Activated T-helper 1 cell treated with anti-CD3 and anti-CD28 coated beads, Interleukin-12 subunit alpha, Interleukin-12 subunit beta, Interleukin-2, Interleukin-4 antibody, amounts not matched to agents 30 ng/mL and 10 ng/mL and 1 ng/mL, durations not matched to agents 14 hours and 24 hours and 36 hours (primary cell): Measurements from ENCODE around the gene PCDHGA6. TPM values are rescaled to one million over a fixed set of nuclear protein-coding genes. Genes with fewer than 3 reads are reported as not detected.
"Not testable (repeated sequence)": the region's sequence is repeated elsewhere in the genome, so short reads cannot be mapped to it uniquely, and the experiment has no call there.

Experiments
- DNase-seq: peaks from one replicate; pipeline ENCODE4 v3.0.0; 2021; ENCODE audit warnings: low spot score
- H3K27ac Mint-ChIP-seq: one replicate; pipeline ENCODE4 v1.8.0; 2021; ENCODE audit warnings: mild to moderate bottlenecking, mixed read lengths
- H3K27me3 Mint-ChIP-seq: one replicate; pipeline ENCODE4 v1.8.0; 2022; ENCODE audit warnings: mild to moderate bottlenecking, moderate library complexity, mixed read lengths; ENCODE audit not compliant: insufficient read depth
- H3K36me3 Mint-ChIP-seq: one replicate; pipeline ENCODE4 v1.8.0; 2021; ENCODE audit warnings: low read depth, mixed read lengths
- H3K4me1 Mint-ChIP-seq: one replicate; pipeline ENCODE4 v1.8.0; 2021; ENCODE audit warnings: low read depth, mixed read lengths
- H3K4me3 Mint-ChIP-seq: one replicate; pipeline ENCODE4 v1.8.0; 2021; ENCODE audit warnings: mild to moderate bottlenecking, moderate library complexity, mixed read lengths
- H3K9me3 Mint-ChIP-seq: one replicate; pipeline ENCODE4 v1.8.0; 2021; ENCODE audit warnings: mixed read lengths
- intact Hi-C: fragments of 100-400 bp; cut with micrococcal nuclease; formaldehyde crosslinking; loops from one replicate; pipeline ENCODE4 v1.15.1; 2024
- total RNA-seq: library from RNA; stranded (reverse); gene quantifications from 2 replicates; pipeline ENCODE4 v1.2.3, GENCODE V29; 2022

The PCDHGA6 gene
- total RNA-seq, 1 donor from 2014 or later = 0.16 TPM

DNA sequence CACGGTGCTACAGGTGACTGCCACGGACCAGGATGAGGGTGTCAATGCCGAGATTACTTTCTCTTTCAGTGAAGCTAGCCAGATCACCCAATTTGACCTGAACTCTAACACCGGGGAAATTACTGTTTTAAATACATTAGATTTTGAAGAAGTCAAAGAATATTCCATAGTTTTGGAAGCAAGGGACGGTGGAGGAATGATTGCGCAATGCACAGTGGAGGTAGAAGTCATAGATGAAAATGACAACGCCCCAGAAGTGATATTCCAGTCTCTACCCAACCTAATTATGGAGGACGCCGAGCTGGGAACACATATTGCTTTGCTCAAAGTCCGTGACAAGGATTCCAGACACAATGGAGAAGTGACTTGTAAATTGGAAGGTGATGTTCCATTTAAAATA lies 15.0 kb downstream of the PCDHGA6 start:
- no peak overlapping the region for H3K27ac Mint-ChIP-seq
- intact Hi-C loops = loop anchor here (5.0 kb wide), 1 partner anchor 34 kb away; the partner anchor contains the start of gene PCDHGA11
- H3K4me3 Mint-ChIP-seq = no peak overlapping the region
- H3K9me3 Mint-ChIP-seq = peaks cover 38% of the 10 kb centered on the region
- H3K36me3 Mint-ChIP-seq = peaks cover 1% of the 10 kb centered on the region
- H3K27me3 Mint-ChIP-seq = peaks cover 3% of the 10 kb centered on the region
- DNase-seq = no peak
- no peaks in the 10 kb centered on the region for H3K4me1 Mint-ChIP-seq

DNA sequence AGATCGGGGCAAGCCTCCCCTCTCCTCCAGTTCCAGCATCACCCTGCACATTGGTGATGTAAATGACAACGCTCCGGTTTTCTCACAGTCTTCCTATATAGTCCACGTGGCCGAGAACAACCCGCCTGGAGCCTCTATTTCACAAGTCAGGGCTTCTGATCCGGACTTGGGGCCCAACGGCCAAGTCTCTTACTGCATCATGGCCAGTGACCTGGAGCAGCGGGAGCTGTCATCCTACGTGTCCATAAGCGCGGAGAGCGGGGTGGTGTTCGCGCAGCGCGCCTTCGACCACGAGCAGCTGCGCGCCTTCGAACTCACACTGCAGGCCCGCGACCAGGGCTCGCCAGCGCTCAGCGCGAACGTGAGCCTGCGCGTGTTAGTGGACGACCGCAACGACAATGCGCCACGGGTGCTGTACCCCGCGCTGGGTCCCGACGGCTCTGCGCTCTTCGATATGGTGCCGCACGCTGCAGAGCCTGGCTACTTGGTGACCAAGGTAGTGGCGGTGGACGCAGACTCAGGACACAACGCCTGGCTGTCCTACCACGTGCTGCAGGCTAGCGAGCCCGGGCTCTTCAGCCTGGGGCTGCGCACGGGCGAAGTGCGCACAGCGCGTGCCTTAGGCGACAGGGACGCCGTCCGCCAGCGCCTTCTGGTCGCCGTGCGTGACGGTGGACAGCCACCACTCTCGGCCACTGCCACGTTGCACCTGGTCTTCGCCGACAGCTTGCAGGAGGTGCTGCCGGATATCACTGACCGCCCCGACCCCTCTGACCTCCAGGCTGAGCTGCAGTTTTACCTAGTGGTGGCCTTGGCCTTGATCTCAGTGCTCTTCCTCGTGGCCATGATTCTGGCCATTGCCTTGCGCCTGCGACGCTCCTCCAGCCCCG lies 15.7 kb downstream of the PCDHGA6 start:
- H3K9me3 Mint-ChIP-seq = peaks cover 45% of the 10 kb centered on the region
- peaks cover 3% of the 10 kb centered on the region for H3K27me3 Mint-ChIP-seq
- no peak for DNase-seq
- H3K4me1 Mint-ChIP-seq = no peaks in the 10 kb centered on the region
- no peak overlapping the region for H3K4me3 Mint-ChIP-seq
- intact Hi-C loops = loop anchor here (5.0 kb wide), 1 partner anchor 33 kb away; the partner anchor contains the start of gene PCDHGA11
- no peak overlapping the region for H3K27ac Mint-ChIP-seq
- peaks cover 1% of the 10 kb centered on the region for H3K36me3 Mint-ChIP-seq

DNA sequence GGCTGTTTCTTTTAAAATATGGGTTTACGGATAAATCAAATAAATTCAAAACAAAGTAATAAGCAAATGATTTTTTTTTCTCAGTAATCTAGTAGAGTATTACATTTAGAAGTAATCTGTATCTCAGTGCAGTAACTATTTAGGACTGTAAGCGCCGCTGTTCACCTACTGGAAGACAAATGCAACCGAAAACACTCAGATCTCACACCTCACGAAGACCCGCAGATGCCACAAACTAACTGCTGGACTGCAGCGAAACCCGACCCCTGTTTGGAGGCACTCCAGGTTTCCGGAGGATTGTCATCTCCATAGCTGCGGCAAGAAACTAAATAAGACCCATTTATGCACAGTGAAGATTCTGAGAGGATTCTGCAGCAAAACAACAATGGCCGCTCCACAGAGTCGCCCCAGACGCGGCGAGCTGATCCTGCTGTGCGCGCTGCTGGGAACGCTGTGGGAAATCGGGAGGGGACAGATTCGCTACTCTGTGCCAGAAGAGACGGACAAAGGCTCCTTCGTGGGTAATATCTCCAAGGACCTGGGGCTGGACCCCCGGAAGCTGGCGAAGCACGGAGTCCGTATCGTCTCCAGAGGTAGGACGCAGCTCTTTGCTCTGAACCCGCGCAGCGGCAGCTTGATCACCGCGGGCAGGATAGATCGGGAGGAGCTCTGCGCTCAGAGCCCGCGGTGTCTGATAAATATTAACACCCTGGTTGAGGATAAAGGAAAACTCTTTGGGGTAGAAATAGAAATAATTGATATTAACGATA lies 18.9 kb downstream of the PCDHGA6 start, which contains the start of gene PCDHGA8:
PCDHGA8 (plus strand) TSS at position 205 of the 770 bp plus-strand sequence; CDS start at position 386, 181 bp downstream.
- H3K27me3 Mint-ChIP-seq = peaks cover 8% of the 10 kb centered on the region
- intact Hi-C loops = no loop called here
- H3K4me1 Mint-ChIP-seq = no peaks in the 10 kb centered on the region
- H3K36me3 Mint-ChIP-seq = peaks cover 1% of the 10 kb centered on the region
- no peak within 1 kb of the TSS for H3K4me3 Mint-ChIP-seq
- H3K9me3 Mint-ChIP-seq = peaks cover 43% of the 10 kb centered on the region
- H3K27ac Mint-ChIP-seq = no peak within 1 kb of the TSS
- DNase-seq = no peak

DNA sequence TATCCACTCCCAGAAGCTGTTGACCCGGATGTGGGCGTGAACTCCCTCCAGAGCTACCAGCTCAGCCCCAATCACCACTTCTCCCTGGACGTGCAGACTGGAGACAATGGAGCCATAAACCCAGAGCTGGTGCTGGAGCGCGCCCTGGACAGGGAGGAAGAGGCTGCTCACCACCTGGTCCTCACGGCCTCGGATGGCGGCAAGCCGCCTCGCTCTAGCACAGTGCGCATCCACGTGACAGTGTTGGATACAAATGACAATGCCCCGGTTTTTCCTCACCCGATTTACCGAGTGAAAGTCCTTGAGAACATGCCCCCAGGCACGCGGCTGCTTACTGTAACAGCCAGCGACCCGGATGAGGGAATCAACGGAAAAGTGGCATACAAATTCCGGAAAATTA lies 19.6 kb downstream of the PCDHGA6 start:
- no peaks in the 10 kb centered on the region for H3K4me1 Mint-ChIP-seq
- intact Hi-C loops = no loop called here
- no peak overlapping the region for H3K4me3 Mint-ChIP-seq
- H3K27me3 Mint-ChIP-seq = peaks cover 8% of the 10 kb centered on the region
- DNase-seq = no peak
- peaks cover 43% of the 10 kb centered on the region for H3K9me3 Mint-ChIP-seq
- no peak overlapping the region for H3K27ac Mint-ChIP-seq
- H3K36me3 Mint-ChIP-seq = peaks cover 1% of the 10 kb centered on the region

DNA sequence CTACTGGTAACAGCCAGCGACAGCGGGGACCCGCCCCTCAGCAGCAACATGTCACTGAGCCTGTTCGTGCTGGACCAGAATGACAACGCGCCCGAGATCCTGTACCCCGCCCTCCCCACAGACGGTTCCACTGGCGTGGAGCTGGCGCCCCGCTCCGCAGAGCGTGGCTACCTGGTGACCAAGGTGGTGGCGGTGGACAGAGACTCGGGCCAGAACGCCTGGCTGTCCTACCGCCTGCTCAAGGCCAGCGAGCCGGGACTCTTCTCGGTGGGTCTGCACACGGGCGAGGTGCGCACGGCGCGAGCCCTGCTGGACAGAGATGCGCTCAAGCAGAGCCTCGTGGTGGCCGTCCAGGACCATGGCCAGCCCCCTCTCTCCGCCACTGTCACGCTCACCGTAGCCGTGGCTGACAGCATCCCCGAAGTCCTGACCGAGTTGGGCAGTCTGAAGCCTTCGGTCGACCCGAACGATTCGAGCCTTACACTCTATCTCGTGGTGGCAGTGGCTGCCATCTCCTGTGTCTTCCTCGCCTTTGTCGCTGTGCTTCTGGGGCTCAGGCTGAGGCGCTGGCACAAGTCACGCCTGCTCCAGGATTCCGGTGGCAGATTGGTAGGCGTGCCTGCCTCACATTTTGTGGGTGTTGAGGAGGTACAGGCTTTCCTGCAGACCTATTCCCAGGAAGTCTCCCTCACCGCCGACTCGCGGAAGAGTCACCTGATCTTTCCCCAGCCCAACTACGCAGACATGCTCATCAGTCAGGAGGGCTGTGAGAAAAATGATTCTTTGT lies 20.9 kb downstream of the PCDHGA6 start:
- intact Hi-C loops = loop anchor here (5.0 kb wide), 1 partner anchor 32 kb away; the partner anchor contains the start of gene PCDHGA5
- H3K4me3 Mint-ChIP-seq, H3K27ac Mint-ChIP-seq, DNase-seq, H3K4me1 Mint-ChIP-seq, H3K36me3 Mint-ChIP-seq: not testable (repeated sequence)
- peaks cover 42% of the 10 kb centered on the region for H3K9me3 Mint-ChIP-seq
- H3K27me3 Mint-ChIP-seq = peaks cover 17% of the 10 kb centered on the region

DNA sequence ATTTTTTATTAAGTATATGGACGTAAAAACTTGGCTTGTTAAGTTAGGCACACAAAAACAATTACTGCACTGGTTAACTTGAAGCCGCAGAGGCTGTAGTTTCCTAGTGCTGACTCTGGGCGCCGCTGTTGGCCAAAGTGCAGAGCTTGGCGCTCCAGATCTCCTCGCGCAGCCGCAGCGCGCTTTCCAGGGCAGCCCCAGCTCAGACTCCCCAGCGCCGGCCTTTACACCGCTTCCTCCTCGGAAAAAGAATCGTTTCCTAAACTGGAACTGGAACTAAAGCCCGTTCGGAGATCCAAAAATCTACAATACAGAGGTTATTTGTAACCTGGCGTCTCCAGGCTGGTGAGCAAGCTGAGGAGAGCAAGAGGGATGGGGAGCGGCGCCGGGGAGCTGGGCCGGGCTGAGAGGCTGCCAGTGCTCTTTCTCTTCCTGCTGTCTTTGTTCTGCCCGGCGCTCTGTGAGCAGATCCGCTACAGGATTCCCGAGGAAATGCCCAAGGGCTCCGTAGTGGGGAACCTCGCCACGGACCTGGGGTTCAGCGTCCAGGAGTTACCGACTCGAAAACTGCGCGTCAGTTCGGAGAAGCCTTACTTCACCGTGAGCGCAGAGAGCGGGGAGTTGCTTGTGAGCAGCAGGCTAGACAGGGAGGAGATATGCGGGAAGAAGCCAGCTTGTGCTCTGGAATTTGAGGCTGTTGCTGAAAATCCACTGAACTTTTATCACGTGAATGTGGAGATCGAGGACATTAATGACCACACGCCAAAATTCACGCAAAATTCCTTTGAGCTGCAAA lies 24.3 kb downstream of the PCDHGA6 start, which contains the start of gene PCDHGB5:
PCDHGB5 (plus strand) TSS at position 192 of the 796 bp plus-strand sequence; CDS start at position 373, 181 bp downstream.
- H3K27ac Mint-ChIP-seq, H3K4me1 Mint-ChIP-seq, H3K36me3 Mint-ChIP-seq: not testable (repeated sequence)
- Mint-ChIP-seq H3K27me3 (peaks cover 27% of the 10 kb centered on the region), H3K4me3 (peak within 1 kb of the TSS; percentile 37), H3K9me3 (peaks cover 31% of the 10 kb centered on the region)
- intact Hi-C loops = loop anchor here (5.0 kb wide), 1 partner anchor 36 kb away; the partner anchor contains the start of gene PCDHGA5
- DNase-seq = peak; percentile 21

DNA sequence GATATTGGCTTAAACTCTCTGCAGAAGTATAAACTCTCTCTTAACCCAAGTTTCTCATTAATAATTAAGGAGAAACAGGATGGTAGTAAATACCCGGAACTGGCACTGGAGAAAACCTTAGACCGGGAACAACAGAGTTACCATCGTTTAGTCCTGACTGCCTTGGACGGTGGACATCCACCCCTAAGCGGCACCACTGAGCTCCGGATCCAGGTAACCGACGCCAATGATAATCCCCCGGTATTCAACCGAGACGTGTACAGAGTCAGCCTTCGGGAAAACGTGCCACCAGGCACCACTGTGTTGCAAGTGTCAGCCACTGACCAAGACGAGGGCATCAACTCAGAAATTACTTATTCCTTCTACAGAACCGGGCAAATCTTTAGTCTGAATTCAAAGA lies 24.9 kb downstream of the PCDHGA6 start:
- H3K4me3 Mint-ChIP-seq = no peak overlapping the region
- intact Hi-C loops = loop anchor here (5.0 kb wide), 1 partner anchor 36 kb away; the partner anchor contains the start of gene PCDHGA5
- DNase-seq = no peak
- no peaks in the 10 kb centered on the region for H3K4me1 Mint-ChIP-seq
- H3K9me3 Mint-ChIP-seq = peaks cover 32% of the 10 kb centered on the region
- no peaks in the 10 kb centered on the region for H3K36me3 Mint-ChIP-seq
- peaks cover 27% of the 10 kb centered on the region for H3K27me3 Mint-ChIP-seq
- H3K27ac Mint-ChIP-seq = no peak overlapping the region

DNA sequence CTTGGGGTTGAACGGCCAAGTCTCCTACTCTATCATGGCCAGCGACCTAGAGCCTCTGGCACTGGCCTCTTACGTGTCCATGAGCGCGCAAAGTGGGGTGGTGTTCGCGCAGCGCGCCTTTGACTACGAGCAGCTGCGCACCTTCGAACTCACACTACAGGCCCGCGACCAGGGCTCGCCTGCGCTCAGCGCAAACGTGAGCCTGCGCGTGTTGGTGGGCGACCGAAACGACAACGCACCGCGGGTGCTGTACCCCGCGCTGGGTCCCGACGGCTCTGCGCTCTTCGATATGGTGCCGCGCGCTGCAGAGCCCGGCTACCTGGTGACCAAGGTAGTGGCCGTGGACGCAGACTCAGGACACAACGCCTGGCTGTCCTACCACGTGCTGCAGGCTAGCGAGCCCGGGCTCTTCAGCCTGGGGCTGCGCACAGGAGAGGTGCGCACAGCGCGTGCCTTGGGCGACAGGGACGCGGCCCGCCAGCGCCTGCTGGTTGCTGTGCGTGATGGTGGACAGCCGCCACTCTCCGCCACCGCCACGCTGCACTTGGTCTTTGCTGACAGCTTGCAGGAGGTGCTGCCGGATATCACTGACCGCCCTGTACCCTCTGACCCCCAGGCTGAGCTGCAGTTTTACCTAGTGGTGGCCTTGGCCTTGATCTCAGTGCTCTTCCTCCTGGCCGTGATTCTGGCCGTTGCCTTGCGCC lies 26.0 kb downstream of the PCDHGA6 start:
- intact Hi-C loops = loop anchor here (2.0 to 5.0 kb wide), 2 partner anchors 35 to 37 kb away; partner anchors contain the start of gene PCDHGA5
- Mint-ChIP-seq H3K27me3 (peaks cover 26% of the 10 kb centered on the region), H3K4me3 (no peak overlapping the region)

DNA sequence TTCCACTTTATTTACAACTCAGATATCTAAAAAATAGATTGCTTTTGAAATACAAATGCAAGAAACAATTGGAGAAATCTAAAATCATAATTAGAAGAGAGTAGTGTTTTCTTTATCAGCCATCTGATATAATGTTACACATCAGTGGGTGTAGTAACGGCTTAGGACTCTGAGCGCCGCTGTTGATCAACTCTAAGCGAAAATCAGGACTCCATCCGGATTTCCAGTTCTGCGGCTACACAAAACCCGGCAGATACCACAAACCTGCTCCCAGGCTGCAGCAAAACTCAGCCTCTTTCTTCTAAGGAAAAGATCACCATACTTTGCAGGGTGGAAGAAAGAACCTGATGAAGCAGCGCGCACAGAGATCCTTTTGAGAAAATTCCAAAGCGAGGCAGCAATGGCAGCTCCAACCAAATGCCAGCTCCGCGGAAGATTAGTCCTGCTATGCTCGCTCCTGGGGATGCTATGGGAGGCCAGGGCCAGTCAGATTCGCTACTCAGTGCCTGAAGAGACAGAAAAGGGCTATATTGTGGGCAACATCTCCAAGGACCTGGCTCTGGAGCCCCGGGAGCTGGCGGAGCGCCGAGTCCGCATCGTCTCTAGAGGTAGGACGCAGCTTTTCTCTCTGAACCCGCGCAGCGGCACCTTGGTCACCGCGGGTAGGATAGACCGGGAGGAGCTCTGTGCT lies 29.0 kb downstream of the PCDHGA6 start, which contains the start of gene PCDHGA9:
PCDHGA9 (plus strand) TSS at position 226 of the 691 bp plus-strand sequence; CDS start at position 401, 175 bp downstream.
- Mint-ChIP-seq H3K4me1 (no peaks in the 10 kb centered on the region), H3K27ac (no peak within 1 kb of the TSS), H3K36me3 (no peaks in the 10 kb centered on the region), H3K27me3 (peaks cover 21% of the 10 kb centered on the region), H3K4me3 (no peak within 1 kb of the TSS), H3K9me3 (peaks cover 19% of the 10 kb centered on the region)
- no peak for DNase-seq
- intact Hi-C loops = no loop called here

More for the DNA sequence above, 26.0 kb downstream of the PCDHGA6 start:
- Mint-ChIP-seq H3K9me3 (peaks cover 24% of the 10 kb centered on the region), H3K4me1 (no peaks in the 10 kb centered on the region), H3K27ac (no peak overlapping the region), H3K36me3 (no peaks in the 10 kb centered on the region)
- no peak for DNase-seq

DNA sequence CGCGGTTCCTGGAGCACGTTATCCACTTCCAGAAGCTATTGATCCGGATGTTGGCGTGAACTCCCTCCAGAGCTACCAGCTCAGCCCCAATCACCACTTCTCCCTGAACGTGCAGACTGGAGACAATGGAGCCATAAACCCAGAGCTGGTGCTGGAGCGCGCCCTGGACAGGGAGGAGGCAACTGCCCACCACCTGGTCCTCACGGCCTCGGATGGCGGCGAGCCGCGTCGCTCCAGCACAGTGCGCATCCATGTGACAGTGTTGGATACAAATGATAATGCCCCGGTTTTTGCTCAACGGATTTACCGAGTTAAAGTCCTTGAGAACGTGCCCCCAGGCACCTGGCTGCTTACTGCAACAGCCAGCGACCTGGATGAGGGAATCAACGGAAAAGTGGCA lies 29.7 kb downstream of the PCDHGA6 start:
- peaks cover 28% of the 10 kb centered on the region for H3K27me3 Mint-ChIP-seq
- no peak overlapping the region for H3K27ac Mint-ChIP-seq
- intact Hi-C loops = no loop called here
- H3K4me3 Mint-ChIP-seq = no peak overlapping the region
- H3K36me3 Mint-ChIP-seq = no peaks in the 10 kb centered on the region
- DNase-seq = no peak
- H3K4me1 Mint-ChIP-seq = no peaks in the 10 kb centered on the region
- H3K9me3 Mint-ChIP-seq = peaks cover 19% of the 10 kb centered on the region
